ENCODE results near the gene OASL.
A peak's percentile ranks its signal among the peaks of the same experiment; 100 is the strongest.

OASL gene

GRCh38 chr12:121025442-121026226 lies 13.4 kb downstream of the OASL start:
- H3K27ac ChIP-seq (ENCODE audit: low read depth, low read length): no peak overlapping the region
- H3K9ac ChIP-seq (ENCODE audit: low read depth, low read length): no peak overlapping the region
- WGBS: 92% methylated on average over 11 of the region's 11 CpGs
- H3K27me3 ChIP-seq (ENCODE audit: insufficient read depth, low read length): no peaks in the 10 kb centered on the region
- H3K9me3 ChIP-seq (ENCODE audit: insufficient read depth, low read depth, low read length): no peaks in the 10 kb centered on the region
- no peaks in the 10 kb centered on the region for H3K4me1 ChIP-seq (ENCODE audit: insufficient read depth, low read length)
- H3K4me3 ChIP-seq (ENCODE audit: low read length): no peak overlapping the region
- no peaks in the 10 kb centered on the region for H3K36me3 ChIP-seq (ENCODE audit: insufficient read depth, low read length)

- no peaks in the 10 kb centered on the region for H3K9me3 ChIP-seq (ENCODE audit: insufficient read depth, low read depth, low read length)
- H3K4me1 ChIP-seq (ENCODE audit: insufficient read depth, low read length): no peaks in the 10 kb centered on the region
- no peak overlapping the region for H3K9ac ChIP-seq (ENCODE audit: low read depth, low read length)
- 85% methylated on average over 8 of the region's 8 CpGs for WGBS
- no peaks in the 10 kb centered on the region for H3K27me3 ChIP-seq (ENCODE audit: insufficient read depth, low read length)
- H3K27ac ChIP-seq (ENCODE audit: low read depth, low read length): no peak overlapping the region
- no peak overlapping the region for H3K4me3 ChIP-seq (ENCODE audit: low read length)
- H3K36me3 ChIP-seq (ENCODE audit: insufficient read depth, low read length): no peaks in the 10 kb centered on the region
These were observed 15.2 kb downstream of the OASL start for GRCh38 chr12:121023799-121024198.

DNA sequence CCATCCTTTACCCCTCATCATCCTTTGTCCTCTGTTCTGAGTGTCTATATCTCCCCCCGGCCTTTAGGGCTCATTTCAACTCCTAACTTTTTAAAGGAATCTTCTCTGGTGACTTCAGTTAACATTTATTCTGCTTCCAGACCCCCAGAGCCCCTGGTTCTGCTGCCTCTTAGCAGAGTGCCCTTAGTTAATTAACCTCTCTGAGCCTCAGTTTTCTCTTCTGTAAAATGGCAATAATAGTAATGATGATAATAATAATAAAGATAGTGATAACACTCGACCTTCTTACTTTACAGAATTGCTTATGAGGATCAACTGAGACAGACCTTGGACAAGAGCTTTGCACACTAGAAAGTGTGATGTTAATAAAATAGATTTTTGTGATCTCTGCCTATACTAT lies 16.3 kb downstream of the OASL start:
- Histone ChIP-seq H3K4me3 (ENCODE audit: low read length) (no peak overlapping the region), H3K9ac (ENCODE audit: low read depth, low read length) (no peak overlapping the region), H3K36me3 (ENCODE audit: insufficient read depth, low read length) (no peaks in the 10 kb centered on the region), H3K4me1 (ENCODE audit: insufficient read depth, low read length) (no peaks in the 10 kb centered on the region), H3K27me3 (ENCODE audit: insufficient read depth, low read length) (no peaks in the 10 kb centered on the region), H3K9me3 (ENCODE audit: insufficient read depth, low read depth, low read length) (no peaks in the 10 kb centered on the region), H3K27ac (ENCODE audit: low read depth, low read length) (no peak overlapping the region)
- 97% methylated on average over 1 of the region's 2 CpGs for WGBS

GRCh38 chr12:121021754-121022153 lies 17.3 kb downstream of the OASL start:
- Histone ChIP-seq H3K9me3 (ENCODE audit: insufficient read depth, low read depth, low read length) (no peaks in the 10 kb centered on the region), H3K4me1 (ENCODE audit: insufficient read depth, low read length) (no peaks in the 10 kb centered on the region), H3K27ac (ENCODE audit: low read depth, low read length) (no peak overlapping the region), H3K9ac (ENCODE audit: low read depth, low read length) (no peak overlapping the region), H3K4me3 (ENCODE audit: low read length) (no peak overlapping the region), H3K36me3 (ENCODE audit: insufficient read depth, low read length) (no peaks in the 10 kb centered on the region), H3K27me3 (ENCODE audit: insufficient read depth, low read length) (no peaks in the 10 kb centered on the region)
- 97% methylated on average over 6 of the region's 6 CpGs for WGBS

GRCh38 chr12:121018860-121019617 lies 20.0 kb downstream of the OASL start:
- no peak overlapping the region for H3K27ac ChIP-seq (ENCODE audit: low read depth, low read length)
- H3K4me1 ChIP-seq (ENCODE audit: insufficient read depth, low read length): peaks cover 8% of the 10 kb centered on the region; the same call in 1 of the 2 replicates
- H3K27me3 ChIP-seq (ENCODE audit: insufficient read depth, low read length): no peaks in the 10 kb centered on the region
- H3K9ac ChIP-seq (ENCODE audit: low read depth, low read length): no peak overlapping the region
- WGBS: 100% methylated on average over 1 of the region's 2 CpGs
- H3K9me3 ChIP-seq (ENCODE audit: insufficient read depth, low read depth, low read length): no peaks in the 10 kb centered on the region
- no peak overlapping the region for H3K4me3 ChIP-seq (ENCODE audit: low read length)
- H3K36me3 ChIP-seq (ENCODE audit: insufficient read depth, low read length): no peaks in the 10 kb centered on the region

DNA sequence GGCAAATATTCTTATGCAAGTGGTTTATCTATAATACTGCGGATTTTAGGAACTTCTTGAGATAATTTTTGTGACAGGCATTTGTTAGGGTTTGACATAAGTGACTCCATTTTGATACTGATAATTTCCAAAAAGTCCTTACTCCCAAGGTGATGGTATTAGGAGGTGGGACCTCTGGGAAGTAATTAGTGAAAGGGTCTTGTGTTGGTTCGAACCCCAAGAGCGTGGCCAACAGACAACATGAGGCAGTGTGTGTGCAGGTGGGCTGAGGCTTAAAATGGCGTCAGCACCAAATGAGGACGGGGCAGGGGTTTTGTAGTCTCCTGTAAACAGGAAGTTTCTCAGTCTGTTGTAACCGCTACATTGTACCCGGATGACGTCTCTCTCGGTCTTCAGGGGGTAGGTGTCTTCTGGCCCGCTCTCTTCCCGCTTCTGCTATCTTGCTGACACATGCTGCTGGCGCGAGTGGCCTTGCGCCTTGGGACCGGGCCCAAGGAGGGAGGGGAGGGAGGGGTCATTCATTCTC lies 21.0 kb downstream of the OASL start:
- WGBS: 92% methylated on average over 15 of the region's 15 CpGs

GRCh38 chr12:121015825-121016766 lies 22.9 kb downstream of the OASL start, which contains the start of gene C12orf43:
Gene C12orf43 (minus strand): TSS chr12:121016487. CDS start chr12:121016474, 13 bp downstream.
- Histone ChIP-seq H3K27ac (ENCODE audit: low read depth, low read length) (peak within 1 kb of the TSS; percentile 67), H3K36me3 (ENCODE audit: insufficient read depth, low read length) (peaks cover 20% of the 10 kb centered on the region), H3K4me3 (ENCODE audit: low read length) (peak within 1 kb of the TSS; percentile 70), H3K27me3 (ENCODE audit: insufficient read depth, low read length) (no peaks in the 10 kb centered on the region), H3K9me3 (ENCODE audit: insufficient read depth, low read depth, low read length) (no peaks in the 10 kb centered on the region), H3K9ac (ENCODE audit: low read depth, low read length) (peak within 1 kb of the TSS; percentile 82), H3K4me1 (ENCODE audit: insufficient read depth, low read length) (peaks cover 8% of the 10 kb centered on the region; the same call in 1 of the 2 replicates)
- 3% methylated on average over 34 of the region's 34 CpGs for WGBS

More for the DNA sequence above, 21.0 kb downstream of the OASL start:
- Histone ChIP-seq H3K4me1 (ENCODE audit: insufficient read depth, low read length) (peaks cover 8% of the 10 kb centered on the region; the same call in 1 of the 2 replicates), H3K4me3 (ENCODE audit: low read length) (no peak overlapping the region), H3K27ac (ENCODE audit: low read depth, low read length) (no peak overlapping the region), H3K27me3 (ENCODE audit: insufficient read depth, low read length) (no peaks in the 10 kb centered on the region), H3K9me3 (ENCODE audit: insufficient read depth, low read depth, low read length) (no peaks in the 10 kb centered on the region), H3K36me3 (ENCODE audit: insufficient read depth, low read length) (peaks cover 8% of the 10 kb centered on the region), H3K9ac (ENCODE audit: low read depth, low read length) (no peak overlapping the region)

- no peaks in the 10 kb centered on the region for H3K27me3 ChIP-seq (ENCODE audit: insufficient read depth, low read length)
- H3K9me3 ChIP-seq (ENCODE audit: insufficient read depth, low read depth, low read length): no peaks in the 10 kb centered on the region
- H3K9ac ChIP-seq (ENCODE audit: low read depth, low read length): no peak overlapping the region
- WGBS: 93% methylated on average over 3 of the region's 3 CpGs
- peaks cover 40% of the 10 kb centered on the region for H3K36me3 ChIP-seq (ENCODE audit: insufficient read depth, low read length)
- H3K4me1 ChIP-seq (ENCODE audit: insufficient read depth, low read length): peaks cover 8% of the 10 kb centered on the region; the same call in 1 of the 2 replicates
- H3K4me3 ChIP-seq (ENCODE audit: low read length): no peak overlapping the region
- no peak overlapping the region for H3K27ac ChIP-seq (ENCODE audit: low read depth, low read length)
These were observed 25.3 kb downstream of the OASL start for GRCh38 chr12:121013715-121014114.

DNA sequence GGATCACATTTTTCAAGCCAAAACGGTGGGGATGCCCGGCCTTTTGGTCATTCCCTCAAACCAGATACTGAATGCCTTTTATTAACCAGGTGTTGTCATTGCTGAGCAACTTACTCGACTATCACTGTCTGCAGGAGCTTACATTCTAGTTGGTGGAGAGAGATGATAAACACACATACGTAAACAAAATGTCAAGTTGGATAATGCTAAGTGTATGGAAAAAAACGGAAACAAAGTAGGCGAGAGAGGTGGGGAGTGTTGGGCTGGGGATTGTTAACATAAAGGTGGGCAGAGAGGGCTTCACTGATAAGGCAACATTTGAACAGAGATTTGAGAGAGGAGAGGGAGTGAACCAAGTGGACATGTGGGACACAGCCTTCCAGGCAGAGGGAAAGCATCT lies 27.2 kb downstream of the OASL start:
- H3K27ac ChIP-seq (ENCODE audit: low read depth, low read length): no peak overlapping the region
- peaks cover 8% of the 10 kb centered on the region; the same call in 1 of the 2 replicates for H3K4me1 ChIP-seq (ENCODE audit: insufficient read depth, low read length)
- 97% methylated on average over 6 of the region's 6 CpGs for WGBS
- H3K27me3 ChIP-seq (ENCODE audit: insufficient read depth, low read length): no peaks in the 10 kb centered on the region
- peaks cover 58% of the 10 kb centered on the region for H3K36me3 ChIP-seq (ENCODE audit: insufficient read depth, low read length)
- H3K4me3 ChIP-seq (ENCODE audit: low read length): no peak overlapping the region
- no peaks in the 10 kb centered on the region for H3K9me3 ChIP-seq (ENCODE audit: insufficient read depth, low read depth, low read length)
- no peak overlapping the region for H3K9ac ChIP-seq (ENCODE audit: low read depth, low read length)

DNA sequence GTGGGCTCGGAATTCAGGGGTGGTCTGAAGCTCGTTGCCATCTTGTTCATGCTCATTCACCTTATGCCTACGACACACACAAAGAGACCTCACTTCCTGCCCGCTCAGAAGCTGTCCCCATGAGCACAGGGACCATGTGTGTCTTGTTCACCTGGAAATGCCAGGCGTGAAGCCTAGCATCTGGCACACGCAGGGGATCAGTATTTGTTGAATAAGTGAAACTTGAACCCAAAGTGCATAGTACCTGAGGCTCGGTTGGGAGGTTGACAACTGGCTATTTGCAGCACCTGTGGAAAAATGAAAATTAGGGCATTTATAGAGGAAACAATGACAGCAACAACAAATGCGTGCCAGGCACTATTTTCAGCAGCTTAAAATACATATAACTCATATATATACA lies 28.2 kb downstream of the OASL start:
- Histone ChIP-seq H3K9ac (ENCODE audit: low read depth, low read length) (no peak overlapping the region), H3K27ac (ENCODE audit: low read depth, low read length) (no peak overlapping the region), H3K4me3 (ENCODE audit: low read length) (no peak overlapping the region), H3K36me3 (ENCODE audit: insufficient read depth, low read length) (peaks cover 65% of the 10 kb centered on the region), H3K27me3 (ENCODE audit: insufficient read depth, low read length) (no peaks in the 10 kb centered on the region), H3K9me3 (ENCODE audit: insufficient read depth, low read depth, low read length) (no peaks in the 10 kb centered on the region), H3K4me1 (ENCODE audit: insufficient read depth, low read length) (peaks cover 8% of the 10 kb centered on the region; the same call in 1 of the 2 replicates)
- 95% methylated on average over 7 of the region's 8 CpGs for WGBS

All from HUES64 (cell line).